Measurements from ENCODE around the gene ULK4. TPM values are rescaled to one million over a fixed set of nuclear protein-coding genes. Genes with fewer than 3 reads are reported as not detected.

The ULK4 gene
- total and polyA plus RNA-seq, 9 of the 15 experiments (the other 6 are each of a cell fraction or from before 2014, with no cell fraction given) = 3.0 to 5.9 (median 3.5) TPM

- no peak for TF ChIP-seq ZNF592 (IDR thresholded peaks at IDR 0.05)
- no peak for TF ChIP-seq MCM3 (IDR thresholded peaks at IDR 0.05)
- TF ChIP-seq HINFP (tag; conservative IDR thresholded peaks at IDR 0.05; ENCODE audit: low read depth) = no peak
- TF ChIP-seq EWSR1 (IDR thresholded peaks at IDR 0.05; ENCODE audit: borderline replicate concordance, low read depth, partially characterized antibody) = no peak
- TF ChIP-seq ARID3A (IDR thresholded peaks at IDR 0.05; ENCODE audit: borderline replicate concordance, low read depth, low read length) = peak; percentile 28; the same call in 1 of the 2 replicates
- TF ChIP-seq MYC (IDR thresholded peaks at IDR 0.05; ENCODE audit: low read depth, low read length) = peak; percentile 87; the same call in 1 of the 2 replicates
- TF ChIP-seq MYC (CRISPR knock-in tag; IDR thresholded peaks at IDR 0.05; ENCODE audit: borderline replicate concordance, low read depth) = no peak
- no peak for TF ChIP-seq SMARCA5 (IDR thresholded peaks at IDR 0.05)
- peak; percentile 98 to 99 for TF ChIP-seq MNT (conservative IDR thresholded peaks at IDR 0.05)
- TF ChIP-seq CAMTA2 (CRISPR knock-in tag; conservative IDR thresholded peaks at IDR 0.05) = no peak
- no peak for TF ChIP-seq ZNF184 (CRISPR knock-in tag; IDR thresholded peaks at IDR 0.05)
- TF ChIP-seq RBM22 (IDR thresholded peaks at IDR 0.05; ENCODE audit: low read depth, low read length, poor library complexity, severe bottlenecking) = peak; percentile 96
- no peak for TF ChIP-seq CREB3 (tag; conservative IDR thresholded peaks at IDR 0.05; ENCODE audit: low read depth)
- TF ChIP-seq FOXK2 (conservative IDR thresholded peaks at IDR 0.05 in 1 of 2, IDR thresholded peaks at IDR 0.05 in 1 of 2; ENCODE audit: low read depth in 2 of 2) = peak; percentile 72 to 100; a peak in 3 of 4 replicates
- peak; percentile 99 for TF ChIP-seq SAP30 (IDR thresholded peaks at IDR 0.05; ENCODE audit: borderline replicate concordance, insufficient read depth, low read depth, low read length, poor library complexity, severe bottlenecking)
Observed at GRCh38 chr3:41961751-41962679, at the start of gene ULK4 (continued).

All from K562 (cell line).